Epithelial cell of esophagus (primary cell): ENCODE measurements around the gene SMYD1.
A peak's percentile ranks its signal among the peaks of the same experiment; 100 is the strongest.

ENCODE experiments used
- DNase-seq: peaks from one replicate; pipeline ENCODE4 v3.0.0; 2010; ENCODE audit warnings: low read depth
- H3K4me3 ChIP-seq: 2 replicates; pipeline ENCODE4 v1.5.1; 2011; ENCODE audit warnings: mild to moderate bottlenecking, low read length, control low read depth
- CTCF ChIP-seq: IDR thresholded peaks from 2 replicates; pipeline ENCODE4 v1.5.1; 2011; ENCODE audit warnings: low read depth, mild to moderate bottlenecking, low read length, control low read depth, inconsistent platforms; ENCODE audit not compliant: insufficient read depth; ENCODE audit errors: missing control alignments

Gene SMYD1

GRCh38 chr2:88048541-88048940, 19.1 kb upstream of the SMYD1 start:
- no peak for DNase-seq
- TF ChIP-seq CTCF = no peak
- no peak overlapping the region for H3K4me3 ChIP-seq

- no peak for DNase-seq
- no peak overlapping the region for H3K4me3 ChIP-seq
- no peak for TF ChIP-seq CTCF
These were observed 18.0 kb upstream of the SMYD1 start for GRCh38 chr2:88049622-88050021.

GRCh38 chr2:88051792-88052191, 15.8 kb upstream of the SMYD1 start:
- H3K4me3 ChIP-seq = no peak overlapping the region
- DNase-seq = no peak
- no peak for TF ChIP-seq CTCF

GRCh38 chr2:88053296-88053695, 14.3 kb upstream of the SMYD1 start:
- H3K4me3 ChIP-seq = no peak overlapping the region
- TF ChIP-seq CTCF = no peak
- no peak for DNase-seq

GRCh38 chr2:88053934-88054781, 13.5 kb upstream of the SMYD1 start:
- peak overlapping the region; percentile 97 for H3K4me3 ChIP-seq
- TF ChIP-seq CTCF = no peak
- DNase-seq = no peak

GRCh38 chr2:88054782-88055370, 12.7 kb upstream of the SMYD1 start:
- H3K4me3 ChIP-seq = peak overlapping the region; percentile 97
- peak; percentile 24 for DNase-seq
- TF ChIP-seq CTCF = no peak
